DOHH2 (cell line): ENCODE results near the gene RIPOR3.

Experiments
- H3F3A ChIP-seq: fragments of 200-600 bp; sonication (generic), shearing (Covaris generic); 2 replicates; pipeline ENCODE4 v1.6.0; 2016; ENCODE audit warnings: antibody characterized with exemption, mild to moderate bottlenecking; ENCODE audit not compliant: control insufficient read depth, insufficient read depth
- H3K27ac ChIP-seq: fragments of 200-600 bp; sonication (generic); 2 replicates; pipeline ENCODE4 v1.5.1; 2014; ENCODE audit warnings: low read depth, mild to moderate bottlenecking, low read length, moderate library complexity
- H3K27me3 ChIP-seq: fragments of 200-600 bp; sonication (generic); 2 replicates; pipeline ENCODE4 v1.6.1; 2014; ENCODE audit warnings: mild to moderate bottlenecking, low read length, mixed read lengths; ENCODE audit not compliant: control insufficient read depth
- H3K36me3 ChIP-seq: fragments of 200-600 bp; sonication (generic); 2 replicates; pipeline ENCODE4 v1.6.1; 2014; ENCODE audit warnings: mild to moderate bottlenecking, low read length, moderate library complexity, mixed read lengths; ENCODE audit not compliant: control insufficient read depth
- H3K4me1 ChIP-seq: fragments of 200-600 bp; sonication (generic); 2 replicates; pipeline ENCODE4 v1.6.1; 2014; ENCODE audit warnings: mild to moderate bottlenecking, low read length, mixed read lengths; ENCODE audit not compliant: control insufficient read depth
- H3K4me2 ChIP-seq: fragments of 200-600 bp; sonication (generic); 2 replicates; pipeline ENCODE4 v1.6.0; 2014; ENCODE audit warnings: mild to moderate bottlenecking, low read length, moderate library complexity
- H3K4me3 ChIP-seq: fragments of 200-600 bp; sonication (generic); 2 replicates; pipeline ENCODE4 v1.5.1; 2014; ENCODE audit warnings: mild to moderate bottlenecking, low read length, mixed read lengths
- H3K79me2 ChIP-seq: fragments of 200-600 bp; sonication (generic); 2 replicates; pipeline ENCODE4 v1.6.1; 2014; ENCODE audit warnings: mild to moderate bottlenecking, low read length, mixed read lengths; ENCODE audit not compliant: control insufficient read depth
- H3K9me2 ChIP-seq: fragments of 200-600 bp; sonication (generic); replicated peaks from 2 replicates; pipeline ENCODE4 v1.6.1; 2014; ENCODE audit warnings: mild to moderate bottlenecking, low read length, mixed read lengths; ENCODE audit not compliant: control insufficient read depth
- H3K9me3 ChIP-seq: fragments of 200-600 bp; sonication (generic); 2 replicates; pipeline ENCODE4 v1.6.1; 2014; ENCODE audit warnings: antibody characterized with exemption, low read length, mixed read lengths; ENCODE audit not compliant: control insufficient read depth, insufficient read depth
- H4K20me1 ChIP-seq: fragments of 200-600 bp; sonication (generic); 2 replicates; pipeline ENCODE4 v1.6.0; 2014; ENCODE audit warnings: low read depth, mild to moderate bottlenecking, antibody characterized with exemption, low read length, moderate library complexity; ENCODE audit not compliant: control insufficient read depth, insufficient read depth
- CTCF ChIP-seq: fragments of 200-600 bp; sonication (generic); IDR thresholded peaks from one replicate; pipeline ENCODE4 v1.5.1; 2014; ENCODE audit warnings: antibody characterized with exemption, mild to moderate bottlenecking, low read depth, low read length; ENCODE audit not compliant: poor library complexity, severe bottlenecking
- EZH2phosphoT487 ChIP-seq: fragments of 200-600 bp; sonication (generic); IDR thresholded peaks from 2 replicates; pipeline ENCODE4 v1.6.1; 2017; ENCODE audit warnings: borderline replicate concordance, mild to moderate bottlenecking, antibody characterized with exemption, low read length, moderate library complexity, mixed read lengths

RIPOR3 gene

DNA sequence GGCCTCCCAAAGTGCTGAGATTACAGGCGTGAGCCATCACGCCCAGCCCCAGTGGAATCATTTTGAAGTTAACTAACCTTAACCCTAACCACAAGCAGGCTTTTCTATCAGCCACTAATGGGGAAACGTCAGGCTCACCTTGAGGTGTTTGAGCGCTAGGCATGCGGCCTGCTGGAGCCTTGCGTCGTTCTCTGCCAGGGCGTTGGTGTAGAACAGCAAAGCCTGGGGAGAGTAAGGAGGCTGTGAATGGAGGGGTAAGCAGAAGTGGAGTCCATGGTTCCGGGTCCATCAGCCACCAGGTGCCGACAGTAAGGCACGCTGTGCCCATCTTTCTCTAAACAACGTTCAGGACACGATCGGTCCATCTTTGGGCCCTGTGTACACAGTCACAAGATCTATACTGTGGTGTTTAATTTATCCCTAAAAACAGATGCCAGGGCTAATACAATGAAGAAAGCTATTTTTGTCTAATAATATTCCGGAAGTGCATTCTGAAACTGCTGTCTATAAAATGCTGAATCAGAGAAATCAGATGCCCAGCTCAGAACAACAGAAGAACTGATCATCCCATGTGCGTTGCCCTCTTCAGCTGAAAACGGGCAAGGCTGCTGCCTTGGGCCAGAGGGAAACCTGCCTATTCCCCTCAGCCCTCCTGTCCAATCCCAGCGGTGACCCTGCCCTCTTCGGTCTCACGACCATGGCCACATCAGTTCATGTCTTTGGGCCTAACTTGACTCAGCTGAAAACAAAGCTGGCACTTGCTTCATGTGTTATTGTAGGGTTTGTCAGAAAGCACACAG lies 101.6 kb downstream of the RIPOR3 start:
- no peaks in the 10 kb centered on the region; the same call in 1 of the 2 replicates for H3F3A ChIP-seq
- no peaks in the 10 kb centered on the region for H3K9me2 ChIP-seq
- peaks cover 6% of the 10 kb centered on the region for H3K27me3 ChIP-seq
- no peak overlapping the region for H3K27ac ChIP-seq
- no peak overlapping the region for H3K4me3 ChIP-seq
- H3K4me2 ChIP-seq = no peak overlapping the region
- H3K36me3 ChIP-seq = no peaks in the 10 kb centered on the region; the same call in 1 of the 2 replicates
- no peak for TF ChIP-seq EZH2phosphoT487
- TF ChIP-seq CTCF = no peak
- no peaks in the 10 kb centered on the region for H4K20me1 ChIP-seq
- no peaks in the 10 kb centered on the region for H3K79me2 ChIP-seq
- no peaks in the 10 kb centered on the region for H3K9me3 ChIP-seq
- no peaks in the 10 kb centered on the region for H3K4me1 ChIP-seq

DNA sequence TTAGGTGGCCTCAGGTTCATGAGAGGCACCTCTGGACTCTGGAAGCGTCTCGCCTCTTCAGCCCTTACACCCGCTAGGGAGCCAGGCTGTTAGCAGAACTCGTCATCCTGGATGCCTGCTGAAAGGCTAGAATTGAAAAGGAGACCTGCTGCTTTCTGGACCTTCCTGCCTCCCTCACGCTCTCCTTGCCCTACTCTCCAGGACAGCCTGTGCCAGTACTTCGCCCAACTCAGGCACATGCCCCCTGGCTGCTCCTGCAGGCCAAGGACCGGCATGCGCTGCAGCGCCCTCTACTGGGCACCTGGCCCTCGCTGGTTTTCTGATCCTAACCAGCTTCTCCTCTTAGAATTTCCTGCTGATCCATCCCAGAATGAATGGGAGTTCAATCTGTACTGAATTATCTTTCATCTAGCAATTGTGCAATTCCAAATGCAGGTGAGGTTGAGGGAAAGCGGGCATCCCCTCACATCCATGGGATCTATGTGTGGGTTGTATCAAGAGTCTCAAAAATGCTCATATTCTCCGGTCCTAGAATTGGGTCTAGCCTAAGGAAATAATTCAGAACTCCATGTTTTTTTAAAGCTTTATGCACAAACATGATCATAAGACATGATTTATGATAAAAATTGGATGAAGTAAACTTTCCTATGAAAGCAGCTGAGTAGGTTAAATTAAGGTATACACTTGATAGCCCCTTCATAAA lies 103.2 kb downstream of the RIPOR3 start:
- Histone ChIP-seq H3K4me3 (no peak overlapping the region), H3K4me1 (no peaks in the 10 kb centered on the region), H3K36me3 (peaks cover 10% of the 10 kb centered on the region), H3K9me3 (no peaks in the 10 kb centered on the region), H3K79me2 (no peaks in the 10 kb centered on the region), H3K27ac (no peak overlapping the region), H3K27me3 (no peaks in the 10 kb centered on the region), H3K4me2 (no peak overlapping the region), H3F3A (no peaks in the 10 kb centered on the region; the same call in 1 of the 2 replicates), H4K20me1 (0 out of 2 replicates have a peak, but pooled peaks cover 3% of the 10 kb centered on the region), H3K9me2 (no peaks in the 10 kb centered on the region)
- TF ChIP-seq CTCF (peak; percentile 100), EZH2phosphoT487 (no peak)

DNA sequence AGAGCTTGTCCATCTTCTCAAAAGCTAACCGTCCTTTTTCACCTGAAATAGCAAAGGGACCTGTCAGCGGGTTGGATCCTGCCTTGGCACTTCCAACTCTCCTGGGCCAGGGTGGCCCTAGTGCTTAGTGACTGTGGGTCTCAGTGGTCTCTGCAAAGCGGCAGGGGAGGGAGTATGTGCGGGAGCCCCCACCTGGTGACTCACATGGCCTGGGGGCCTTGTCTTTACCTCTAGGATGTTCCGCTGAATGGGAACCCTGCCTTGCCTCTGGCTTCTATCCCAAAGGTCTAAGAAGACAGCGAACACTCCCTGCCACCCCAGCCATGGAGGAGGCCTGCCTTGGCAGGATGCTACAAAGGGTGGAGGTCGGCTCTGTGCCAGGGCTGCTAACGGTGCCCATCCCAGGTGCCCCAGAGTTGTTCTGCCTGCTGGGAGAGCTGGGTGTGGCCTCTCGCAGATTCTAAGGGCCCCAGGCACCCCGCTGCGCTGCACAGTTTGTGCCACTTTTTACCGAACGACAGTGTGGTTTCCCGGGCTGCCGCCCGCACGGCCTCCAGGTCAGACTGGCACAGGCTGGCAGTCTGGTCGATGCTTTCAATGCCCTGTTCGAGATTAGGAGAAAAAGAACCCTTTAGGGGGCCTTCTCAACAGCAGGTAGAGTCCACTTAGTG lies 103.9 kb downstream of the RIPOR3 start:
- H3F3A ChIP-seq = no peaks in the 10 kb centered on the region; the same call in 1 of the 2 replicates
- H3K27ac ChIP-seq = no peak overlapping the region
- no peak overlapping the region for H3K4me2 ChIP-seq
- no peaks in the 10 kb centered on the region for H3K79me2 ChIP-seq
- no peaks in the 10 kb centered on the region for H3K9me3 ChIP-seq
- 0 out of 2 replicates have a peak, but pooled peaks cover 3% of the 10 kb centered on the region for H4K20me1 ChIP-seq
- no peaks in the 10 kb centered on the region for H3K9me2 ChIP-seq
- no peaks in the 10 kb centered on the region for H3K27me3 ChIP-seq
- TF ChIP-seq EZH2phosphoT487 = no peak
- TF ChIP-seq CTCF = no peak
- peaks cover 18% of the 10 kb centered on the region for H3K36me3 ChIP-seq
- H3K4me1 ChIP-seq = peaks cover 6% of the 10 kb centered on the region
- H3K4me3 ChIP-seq = no peak overlapping the region
